Type B pancreatic cell (in vitro differentiated cells): Measurements from ENCODE around the gene SSRP1. TPM values are rescaled to one million over a fixed set of nuclear protein-coding genes. Genes with fewer than 3 reads are reported as not detected.

Experiments
- DNase-seq: peaks from one replicate; pipeline ENCODE4 v3.0.0; 2021; ENCODE audit warnings: mixed read lengths; ENCODE audit not compliant: unreplicated experiment; ENCODE audit errors: extremely low spot score
- H3K27ac Mint-ChIP-seq: 2 replicates; pipeline ENCODE4 v1.8.0; 2021; ENCODE audit warnings: mild to moderate bottlenecking, mixed read lengths
- H3K27me3 Mint-ChIP-seq: 2 replicates; pipeline ENCODE4 v1.8.0; 2021; ENCODE audit warnings: mixed read lengths
- H3K36me3 Mint-ChIP-seq: 2 replicates; pipeline ENCODE4 v1.8.0; 2021; ENCODE audit warnings: mixed read lengths
- H3K4me1 Mint-ChIP-seq: one replicate; pipeline ENCODE4 v1.8.0; 2021; ENCODE audit warnings: mixed read lengths; ENCODE audit not compliant: unreplicated experiment
- H3K4me3 Mint-ChIP-seq: 2 replicates; pipeline ENCODE4 v1.8.0; 2021; ENCODE audit warnings: mild to moderate bottlenecking, mixed read lengths
- H3K9me3 Mint-ChIP-seq: 2 replicates; pipeline ENCODE4 v1.8.0; 2021; ENCODE audit warnings: mixed read lengths
- total RNA-seq: library from RNA; stranded (reverse); gene quantifications from 2 replicates; pipeline ENCODE4 v1.2.1, GENCODE V29; 2021; ENCODE audit warnings: low replicate concordance
- TF ChIP-seq, protein P1 (sequence below): fragments of 200-600 bp; sonication (generic); conservative IDR thresholded peaks from 2 replicates; pipeline ENCODE4 v1.5.0; 2021; ENCODE audit warnings: antibody characterized with exemption, mild to moderate bottlenecking

SSRP1 gene
- total RNA-seq, 1 donor from 2014 or later, result 164 TPM

DNA sequence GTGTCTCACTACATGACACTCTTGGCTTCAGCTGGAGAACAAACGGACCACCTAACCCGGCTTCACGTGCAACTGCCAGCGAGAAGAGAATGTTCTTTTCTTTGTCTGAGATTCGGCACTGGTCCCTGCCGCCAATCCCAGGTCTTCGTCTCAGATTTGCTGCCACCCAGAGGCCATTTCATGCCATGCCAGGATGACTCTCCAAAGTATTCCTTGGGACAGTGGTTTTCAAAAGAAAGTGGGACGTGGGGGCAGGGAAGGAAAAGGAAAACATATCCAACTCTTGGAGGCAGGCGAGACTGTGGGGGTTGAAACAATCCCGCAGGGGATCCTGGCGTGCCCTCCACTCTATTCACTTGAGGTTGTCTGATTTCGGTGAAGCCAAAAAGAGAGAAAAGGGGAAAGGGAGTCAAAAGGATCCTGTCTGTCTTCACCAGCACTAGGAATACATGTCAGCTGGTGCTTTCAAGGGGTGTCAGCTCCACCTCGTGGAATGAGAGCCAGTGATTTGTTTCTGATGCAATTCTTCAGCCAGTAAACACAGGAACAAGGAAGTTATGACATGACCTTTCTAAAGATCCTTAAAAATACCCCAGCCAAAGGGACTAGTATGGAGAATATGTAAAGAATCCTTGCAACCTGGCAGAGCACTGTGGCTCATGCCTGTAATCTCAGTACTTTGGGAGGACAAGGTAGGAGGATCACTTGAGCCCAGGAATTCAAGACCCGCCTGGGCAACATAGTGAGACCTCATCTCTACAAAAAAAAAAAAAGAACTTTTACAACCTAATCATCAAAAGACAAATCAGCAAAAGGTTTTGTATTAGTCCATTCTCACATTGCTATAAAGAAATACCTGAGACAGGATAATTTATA, 57.6 kb downstream of the SSRP1 start:
- TF ChIP-seq, protein P1, sequence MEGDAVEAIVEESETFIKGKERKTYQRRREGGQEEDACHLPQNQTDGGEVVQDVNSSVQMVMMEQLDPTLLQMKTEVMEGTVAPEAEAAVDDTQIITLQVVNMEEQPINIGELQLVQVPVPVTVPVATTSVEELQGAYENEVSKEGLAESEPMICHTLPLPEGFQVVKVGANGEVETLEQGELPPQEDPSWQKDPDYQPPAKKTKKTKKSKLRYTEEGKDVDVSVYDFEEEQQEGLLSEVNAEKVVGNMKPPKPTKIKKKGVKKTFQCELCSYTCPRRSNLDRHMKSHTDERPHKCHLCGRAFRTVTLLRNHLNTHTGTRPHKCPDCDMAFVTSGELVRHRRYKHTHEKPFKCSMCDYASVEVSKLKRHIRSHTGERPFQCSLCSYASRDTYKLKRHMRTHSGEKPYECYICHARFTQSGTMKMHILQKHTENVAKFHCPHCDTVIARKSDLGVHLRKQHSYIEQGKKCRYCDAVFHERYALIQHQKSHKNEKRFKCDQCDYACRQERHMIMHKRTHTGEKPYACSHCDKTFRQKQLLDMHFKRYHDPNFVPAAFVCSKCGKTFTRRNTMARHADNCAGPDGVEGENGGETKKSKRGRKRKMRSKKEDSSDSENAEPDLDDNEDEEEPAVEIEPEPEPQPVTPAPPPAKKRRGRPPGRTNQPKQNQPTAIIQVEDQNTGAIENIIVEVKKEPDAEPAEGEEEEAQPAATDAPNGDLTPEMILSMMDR, result peak; percentile 91
- Mint-ChIP-seq H3K4me1 (peaks cover 15% of the 10 kb centered on the region), H3K4me3 (peak overlapping the region; percentile 50), H3K27ac (peak overlapping the region; percentile 60), H3K36me3 (no peaks in the 10 kb centered on the region), H3K9me3 (peaks cover 4% of the 10 kb centered on the region), H3K27me3 (no peaks in the 10 kb centered on the region)
- no peak for DNase-seq

DNA sequence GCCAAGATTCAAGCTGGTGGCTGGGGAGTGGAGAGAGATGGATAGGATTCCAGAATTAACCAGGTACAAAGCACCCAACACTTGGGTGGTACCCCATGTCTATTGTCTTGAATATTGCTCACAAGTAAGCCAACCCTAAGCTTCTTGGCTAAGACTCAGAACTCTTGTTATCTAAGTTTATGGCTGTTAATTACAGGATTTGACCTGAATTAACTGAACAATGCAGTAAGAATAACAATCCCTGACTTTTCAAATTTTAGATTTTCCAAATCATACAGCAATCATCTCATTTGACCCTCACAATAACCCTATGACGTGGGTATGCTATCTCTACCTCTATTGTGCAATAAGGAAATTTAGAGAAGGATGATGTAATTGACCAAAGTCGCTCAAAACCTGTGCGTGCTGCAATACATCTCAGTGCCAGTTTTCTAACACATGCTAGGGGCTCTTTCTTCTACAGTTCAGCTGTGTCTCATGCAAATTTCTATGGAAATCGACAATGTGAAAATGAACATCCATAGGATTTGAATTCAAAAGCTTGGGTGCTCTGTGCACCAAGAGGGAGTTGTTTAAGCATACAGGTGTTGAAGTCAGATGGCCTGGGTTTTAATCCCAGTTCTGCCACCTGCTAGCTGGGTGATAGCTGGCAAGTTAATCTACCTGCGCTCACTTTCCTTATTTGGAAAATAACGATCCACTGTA, 58.6 kb downstream of the SSRP1 start:
- Mint-ChIP-seq H3K36me3 (no peaks in the 10 kb centered on the region), H3K4me3 (no peak overlapping the region), H3K27me3 (no peaks in the 10 kb centered on the region), H3K9me3 (peaks cover 4% of the 10 kb centered on the region), H3K27ac (peak overlapping the region; percentile 60), H3K4me1 (peaks cover 15% of the 10 kb centered on the region)
- TF ChIP-seq, protein P1, result no peak
- DNase-seq, result no peak

DNA sequence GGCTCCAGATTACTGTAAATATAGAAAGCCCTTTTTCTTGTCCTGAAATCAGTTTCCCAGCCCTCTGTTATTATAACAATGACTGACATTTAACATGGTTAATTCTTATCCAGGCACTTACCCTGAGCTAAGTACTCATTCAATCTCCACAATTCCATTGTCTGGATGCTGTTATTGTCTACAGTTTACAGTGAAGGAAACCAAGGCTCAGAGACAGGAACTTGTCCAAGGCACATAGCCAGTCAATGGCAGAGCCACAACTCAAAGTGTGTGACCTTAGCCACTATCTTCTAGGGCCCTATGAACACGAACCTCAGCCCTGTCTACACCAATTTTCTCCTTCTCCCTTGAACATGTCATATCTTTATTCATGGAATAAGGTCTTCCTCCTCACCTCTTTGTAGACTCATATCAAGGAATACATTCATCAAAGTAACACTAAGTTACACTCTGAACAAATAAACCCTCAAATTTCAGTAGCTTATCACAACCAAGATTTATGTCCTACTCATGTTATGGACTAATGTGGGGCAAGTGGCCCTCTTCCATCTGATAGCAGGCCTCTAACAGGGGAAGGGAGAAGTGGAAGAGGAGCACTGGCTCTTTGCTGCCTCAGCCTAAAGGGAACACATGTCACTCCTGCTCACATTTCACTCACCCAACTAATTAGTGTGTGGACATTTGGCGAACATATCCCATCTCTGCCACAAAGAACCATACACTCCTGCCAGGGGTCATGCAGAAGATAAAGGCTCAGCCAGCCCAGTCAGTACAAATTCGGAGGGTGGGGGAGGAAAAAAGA, 59.3 kb downstream of the SSRP1 start:
- no peak for DNase-seq
- Mint-ChIP-seq H3K27ac (no peak overlapping the region), H3K9me3 (peaks cover 4% of the 10 kb centered on the region), H3K36me3 (no peaks in the 10 kb centered on the region), H3K4me3 (no peak overlapping the region), H3K4me1 (peaks cover 15% of the 10 kb centered on the region), H3K27me3 (no peaks in the 10 kb centered on the region)
- TF ChIP-seq, protein P1, result no peak

Other genes with a start within 250 kb of the SSRP1 start
- 0.48 and 2.9 TPM in 2 replicates for gene LRRC55, start 153.9 kb downstream of the SSRP1 start, total RNA-seq
- 0.36 and 2.0 TPM in 2 replicates for gene APLNR, start 98.6 kb downstream of the SSRP1 start, total RNA-seq
- gene TNKS1BP1, start 10.9 kb downstream of the SSRP1 start, total RNA-seq, result 122 and 166 TPM in 2 replicates
- gene P2RX3, start 2.5 kb upstream of the SSRP1 start, total RNA-seq, result 0.52 and 4.0 TPM in 2 replicates
- not detected in 2 replicates for gene PRG3, start 45.3 kb upstream of the SSRP1 start, total RNA-seq
- not detected in 2 replicates for gene PRG2, start 54.8 kb upstream of the SSRP1 start, total RNA-seq
- 14.0 and 20.4 TPM in 2 replicates for gene SLC43A3, start 91.2 kb upstream of the SSRP1 start, total RNA-seq
- gene RTN4RL2, start 124.6 kb upstream of the SSRP1 start, total RNA-seq, result 8.6 and 10.4 TPM in 2 replicates
- 19.0 and 20.8 TPM in 2 replicates for gene SLC43A1, start 179.8 kb upstream of the SSRP1 start, total RNA-seq
- gene TIMM10, start 194.9 kb upstream of the SSRP1 start, total RNA-seq, result 57.9 and 64.2 TPM in 2 replicates
- not detected in 2 replicates for gene SMTNL1, start 201.7 kb upstream of the SSRP1 start, total RNA-seq
- 29.9 and 65.1 TPM in 2 replicates for gene UBE2L6, start 231.8 kb upstream of the SSRP1 start, total RNA-seq